A673 (cell line): Measurements from ENCODE around the gene LRRC4C. TPM values are rescaled to one million over a fixed set of nuclear protein-coding genes. Genes with fewer than 3 reads are reported as not detected.

Source experiments
- BruUV-seq: library from RNA; stranded (reverse); fragments of 400-500 nt; replicated peaks from 2 replicates; lab custom pipeline; 2021; lab: Mats Ljungman, UMichigan
- CTCF ChIA-PET: fragments of 300-600 bp; sonication (Branson Sonifier 250); formaldehyde crosslinking; loops from one replicate; lab custom pipeline; 2022; ENCODE audit warnings: antibody characterized with exemption; lab: Charles Lee
- POLR2A ChIA-PET: fragments of 300-600 bp; sonication (Branson Sonifier 250); formaldehyde crosslinking; loops from one replicate; lab custom pipeline; 2022; ENCODE audit warnings: antibody characterized with exemption; ENCODE audit not compliant: low non-redundant PET; lab: Charles Lee
- DNase-seq: peaks from one replicate; pipeline ENCODE4 v3.0.0-alpha.2; 2015; ENCODE audit warnings: low spot score
- H3K27ac ChIP-seq: fragments of 200-600 bp; sonication (generic); 2 replicates; pipeline ENCODE4 v1.5.1; 2016; ENCODE audit warnings: mixed run types, low read depth, mild to moderate bottlenecking, mixed read lengths, antibody characterized with exemption, low read length; ENCODE audit not compliant: poor library complexity, severe bottlenecking
- H3K27me3 ChIP-seq: fragments of 200-600 bp; sonication (generic); replicated peaks from 2 replicates; pipeline ENCODE4 v1.6.1; 2017; ENCODE audit warnings: mixed run types, low read depth, mild to moderate bottlenecking, mixed read lengths, antibody characterized with exemption, low read length; ENCODE audit not compliant: insufficient read depth, poor library complexity
- H3K36me3 ChIP-seq: fragments of 200-600 bp; sonication (generic); 2 replicates; pipeline ENCODE4 v1.6.1; 2016; ENCODE audit warnings: mixed run types, mild to moderate bottlenecking, mixed read lengths, antibody characterized with exemption, low read length; ENCODE audit not compliant: insufficient read depth, poor library complexity, severe bottlenecking
- H3K4me1 ChIP-seq: fragments of 200-600 bp; sonication (generic); 2 replicates; pipeline ENCODE4 v1.6.1; 2017; ENCODE audit warnings: mixed run types, mild to moderate bottlenecking, mixed read lengths, antibody characterized with exemption, low read length; ENCODE audit not compliant: insufficient read depth, poor library complexity, severe bottlenecking
- H3K4me3 ChIP-seq: fragments of 200-600 bp; sonication (generic); 2 replicates; pipeline ENCODE4 v1.5.1; 2016; ENCODE audit warnings: low read depth, mixed run types, mild to moderate bottlenecking, mixed read lengths, low read length; ENCODE audit not compliant: poor library complexity, severe bottlenecking
- H3K9me3 ChIP-seq: fragments of 200-600 bp; sonication (generic); 2 replicates; pipeline ENCODE4 v1.6.1; 2016; ENCODE audit warnings: mixed run types, low read depth, mild to moderate bottlenecking, mixed read lengths, antibody characterized with exemption, low read length; ENCODE audit not compliant: poor library complexity, severe bottlenecking
- CTCF ChIP-seq: fragments of 300-800, 200-600 bp; sonication (generic); conservative IDR thresholded peaks from 2 replicates; pipeline ENCODE4 v1.5.1; 2017; ENCODE audit warnings: low read depth, mild to moderate bottlenecking, antibody characterized with exemption, low read length, moderate library complexity, mixed read lengths
- EZH2 ChIP-seq: fragments of 200-600 bp; sonication (generic); IDR thresholded peaks from 2 replicates; pipeline ENCODE4 v1.6.1; 2017; ENCODE audit warnings: borderline replicate concordance, low read depth, mild to moderate bottlenecking, mixed read lengths, antibody characterized with exemption, low read length; ENCODE audit not compliant: poor library complexity, severe bottlenecking
- intact Hi-C: fragments of 100-400 bp; cut with micrococcal nuclease; formaldehyde crosslinking; loops from one replicate; pipeline ENCODE4 v1.10.0; 2022; ENCODE audit not compliant: unreplicated experiment
- total RNA-seq: library from RNA; stranded (reverse); gene quantifications from 2 replicates; pipeline ENCODE4 v1.2.3, GENCODE V29; 2021

Gene LRRC4C
- total RNA-seq, 1 experiment from 2014 or later, result 38.3 TPM

- no peak for DNase-seq
- TF ChIP-seq CTCF (no peak), EZH2 (no peak)
- ChIA-PET CTCF (no interaction called here), POLR2A (no interaction called here)
- no peak overlapping the region for H3K4me3 ChIP-seq
- intact Hi-C loops, result no loop called here
- BruUV-seq, result no TSS peak
- no peak overlapping the region for H3K27ac ChIP-seq
- no peaks in the 10 kb centered on the region for H3K9me3 ChIP-seq
- H3K36me3 ChIP-seq, result no peaks in the 10 kb centered on the region
- H3K4me1 ChIP-seq, result no peaks in the 10 kb centered on the region
- no peaks in the 10 kb centered on the region for H3K27me3 ChIP-seq
Observed at GRCh38 chr11:40417627-40418026, 1041.8 kb downstream of the LRRC4C start.

GRCh38 chr11:40407355-40407754 lies 1052.1 kb downstream of the LRRC4C start:
- H3K4me1 ChIP-seq, result no peaks in the 10 kb centered on the region
- no peak overlapping the region for H3K27ac ChIP-seq
- intact Hi-C loops, result no loop called here
- POLR2A ChIA-PET, result no interaction called here
- H3K27me3 ChIP-seq, result no peaks in the 10 kb centered on the region
- no peak overlapping the region for H3K4me3 ChIP-seq
- BruUV-seq, result no TSS peak
- no peaks in the 10 kb centered on the region for H3K9me3 ChIP-seq
- no peak for TF ChIP-seq EZH2
- DNase-seq, result no peak
- no peaks in the 10 kb centered on the region for H3K36me3 ChIP-seq
- CTCF ChIA-PET, result no interaction called here

GRCh38 chr11:40405614-40406013 lies 1053.8 kb downstream of the LRRC4C start:
- no peaks in the 10 kb centered on the region for H3K9me3 ChIP-seq
- POLR2A ChIA-PET, result interaction anchor here (0.6 kb wide), 1 partner anchor 23 kb away, joined by 21 read pairs; no protein-coding TSS in a partner anchor
- no peaks in the 10 kb centered on the region for H3K4me1 ChIP-seq
- H3K27ac ChIP-seq, result no peak overlapping the region
- CTCF ChIA-PET, result no interaction called here
- TF ChIP-seq EZH2 (no peak), CTCF (no peak)
- H3K27me3 ChIP-seq, result no peaks in the 10 kb centered on the region
- DNase-seq, result no peak
- no TSS peak for BruUV-seq
- H3K4me3 ChIP-seq, result no peak overlapping the region
- intact Hi-C loops, result no loop called here
- H3K36me3 ChIP-seq, result no peaks in the 10 kb centered on the region

GRCh38 chr11:40403321-40403720 lies 1056.1 kb downstream of the LRRC4C start:
- Histone ChIP-seq H3K36me3 (no peaks in the 10 kb centered on the region), H3K27me3 (no peaks in the 10 kb centered on the region), H3K4me3 (no peak overlapping the region), H3K9me3 (no peaks in the 10 kb centered on the region), H3K27ac (no peak overlapping the region), H3K4me1 (no peaks in the 10 kb centered on the region)
- BruUV-seq, result no TSS peak
- intact Hi-C loops, result no loop called here
- no peak for TF ChIP-seq EZH2
- TF ChIP-seq CTCF, result no peak
- CTCF ChIA-PET, result no interaction called here
- POLR2A ChIA-PET, result no interaction called here
- DNase-seq, result no peak
